Activated CD4-positive, alpha-beta T cell treated with anti-CD3 and anti-CD28 coated beads, Interleukin-2, amount 50 U/mL, for 4 hours (primary cell): ENCODE results near the gene MARVELD2.
"Not testable (repeated sequence)": the region's sequence is repeated elsewhere in the genome, so short reads cannot be mapped to it uniquely, and the experiment has no call there.

Experiments
- DNase-seq, 2 experiments: peaks; one replicate each; pipeline ENCODE4 v3.0.0-alpha.2; 2020

The MARVELD2 gene, protein sequence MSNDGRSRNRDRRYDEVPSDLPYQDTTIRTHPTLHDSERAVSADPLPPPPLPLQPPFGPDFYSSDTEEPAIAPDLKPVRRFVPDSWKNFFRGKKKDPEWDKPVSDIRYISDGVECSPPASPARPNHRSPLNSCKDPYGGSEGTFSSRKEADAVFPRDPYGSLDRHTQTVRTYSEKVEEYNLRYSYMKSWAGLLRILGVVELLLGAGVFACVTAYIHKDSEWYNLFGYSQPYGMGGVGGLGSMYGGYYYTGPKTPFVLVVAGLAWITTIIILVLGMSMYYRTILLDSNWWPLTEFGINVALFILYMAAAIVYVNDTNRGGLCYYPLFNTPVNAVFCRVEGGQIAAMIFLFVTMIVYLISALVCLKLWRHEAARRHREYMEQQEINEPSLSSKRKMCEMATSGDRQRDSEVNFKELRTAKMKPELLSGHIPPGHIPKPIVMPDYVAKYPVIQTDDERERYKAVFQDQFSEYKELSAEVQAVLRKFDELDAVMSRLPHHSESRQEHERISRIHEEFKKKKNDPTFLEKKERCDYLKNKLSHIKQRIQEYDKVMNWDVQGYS

DNA sequence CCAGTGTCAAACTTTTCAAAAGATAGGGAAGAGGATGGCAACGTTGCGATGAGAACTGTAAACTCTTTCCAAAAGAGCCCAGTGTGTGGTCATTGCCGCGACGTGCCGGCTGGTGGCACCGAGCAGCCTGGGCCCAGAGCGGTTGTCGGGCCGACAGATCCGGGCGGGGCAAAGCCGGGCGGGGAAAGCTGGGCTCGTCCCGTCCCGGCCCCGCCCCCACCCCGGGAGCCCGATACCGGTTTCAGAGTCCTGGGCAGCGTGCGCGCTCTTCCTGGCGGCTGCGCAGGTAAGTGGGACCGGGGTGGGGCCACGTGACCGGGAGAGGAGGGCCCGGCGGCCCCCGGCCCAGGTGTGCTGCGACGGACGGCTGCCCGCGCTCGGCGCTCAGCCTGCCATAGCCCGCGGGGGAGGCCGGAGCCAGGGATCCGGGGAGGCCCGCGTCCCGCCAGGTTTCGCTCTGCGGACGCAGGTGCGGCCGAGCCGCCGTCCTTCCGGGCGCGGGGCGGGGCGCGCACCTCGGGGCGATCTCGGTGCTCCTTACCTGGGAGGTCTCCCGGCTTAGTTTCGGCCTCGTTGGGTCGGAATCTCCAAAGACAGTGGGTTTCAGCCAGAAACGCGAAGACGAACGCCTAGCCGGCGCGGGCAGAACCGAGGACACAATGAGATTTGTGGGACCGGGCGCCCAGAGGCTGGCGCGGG, at the start of gene MARVELD2:
MARVELD2 (plus strand) TSS at position 232 of the 699 bp plus-strand sequence. CDS start 4,270 bp downstream, outside the sequence.
- peak; percentile 30 to 36 for DNase-seq

DNA sequence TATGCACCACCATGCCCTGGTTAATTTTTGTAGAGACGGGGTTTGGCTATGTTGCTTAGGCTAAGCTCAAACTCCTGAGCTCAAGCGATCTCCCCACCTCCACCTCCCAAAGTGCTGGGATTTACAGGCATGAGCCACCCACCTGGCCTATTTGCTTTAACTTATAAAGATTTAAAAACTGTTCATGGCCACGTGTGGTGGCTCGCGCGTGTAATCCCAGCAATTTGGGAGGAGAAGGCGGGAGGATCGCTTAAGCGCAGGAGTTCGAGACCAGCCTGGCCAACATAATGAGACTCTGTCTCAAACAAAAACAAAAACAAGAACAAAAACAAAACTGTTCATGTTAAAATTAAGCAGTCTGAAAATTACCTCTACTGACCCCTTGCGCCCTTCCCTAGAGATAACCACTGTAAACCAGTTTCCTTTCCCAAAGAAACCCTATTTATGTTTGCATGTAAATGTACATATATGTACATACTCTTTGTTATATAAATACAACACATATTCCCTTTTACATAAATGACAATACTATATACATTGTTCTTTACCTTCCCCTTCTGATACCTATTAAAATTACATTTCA, 47.1 kb upstream of the MARVELD2 start:
- DNase-seq, result no peak

DNA sequence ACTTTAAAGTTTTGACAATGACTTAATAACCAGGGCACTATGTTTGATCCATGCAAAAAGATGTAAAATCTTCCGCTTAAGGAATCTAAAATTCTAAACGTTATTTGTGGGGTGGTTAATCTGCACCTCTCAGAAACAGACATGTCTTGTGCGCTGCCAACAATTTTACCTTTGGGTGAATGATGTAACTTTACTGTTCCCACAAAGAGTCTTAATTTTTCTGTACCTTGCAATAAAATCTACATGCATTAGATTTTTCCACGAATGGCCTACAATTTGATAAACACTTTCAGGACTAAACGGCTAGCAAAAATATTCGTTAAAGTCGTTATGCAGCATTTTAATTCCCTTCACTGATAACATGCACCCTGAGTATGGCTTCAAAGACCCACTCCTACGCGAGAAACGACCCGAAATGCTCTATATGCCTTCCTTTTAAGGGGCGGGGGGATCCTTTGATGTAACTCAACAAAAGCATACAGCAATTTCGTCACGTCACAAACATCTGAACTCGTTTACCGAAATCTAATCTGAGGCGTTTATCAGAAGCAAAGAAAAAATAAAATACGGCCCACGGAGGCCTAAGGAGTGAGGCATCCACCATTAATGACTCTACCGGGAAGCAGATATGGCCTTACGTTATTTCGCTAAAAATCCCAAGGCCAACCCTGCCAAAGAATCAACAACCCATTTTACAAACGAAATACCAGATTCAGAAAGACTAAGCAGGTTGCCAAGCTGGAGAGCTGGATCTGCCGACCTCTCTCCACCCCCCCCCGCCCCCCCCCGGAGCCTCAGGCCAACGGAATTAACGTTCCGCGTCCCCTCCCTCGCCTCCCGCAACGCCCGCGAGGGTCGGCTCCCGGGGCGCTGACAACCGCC, 46.2 kb upstream of the MARVELD2 start:
- peak; percentile 31 for DNase-seq

DNA sequence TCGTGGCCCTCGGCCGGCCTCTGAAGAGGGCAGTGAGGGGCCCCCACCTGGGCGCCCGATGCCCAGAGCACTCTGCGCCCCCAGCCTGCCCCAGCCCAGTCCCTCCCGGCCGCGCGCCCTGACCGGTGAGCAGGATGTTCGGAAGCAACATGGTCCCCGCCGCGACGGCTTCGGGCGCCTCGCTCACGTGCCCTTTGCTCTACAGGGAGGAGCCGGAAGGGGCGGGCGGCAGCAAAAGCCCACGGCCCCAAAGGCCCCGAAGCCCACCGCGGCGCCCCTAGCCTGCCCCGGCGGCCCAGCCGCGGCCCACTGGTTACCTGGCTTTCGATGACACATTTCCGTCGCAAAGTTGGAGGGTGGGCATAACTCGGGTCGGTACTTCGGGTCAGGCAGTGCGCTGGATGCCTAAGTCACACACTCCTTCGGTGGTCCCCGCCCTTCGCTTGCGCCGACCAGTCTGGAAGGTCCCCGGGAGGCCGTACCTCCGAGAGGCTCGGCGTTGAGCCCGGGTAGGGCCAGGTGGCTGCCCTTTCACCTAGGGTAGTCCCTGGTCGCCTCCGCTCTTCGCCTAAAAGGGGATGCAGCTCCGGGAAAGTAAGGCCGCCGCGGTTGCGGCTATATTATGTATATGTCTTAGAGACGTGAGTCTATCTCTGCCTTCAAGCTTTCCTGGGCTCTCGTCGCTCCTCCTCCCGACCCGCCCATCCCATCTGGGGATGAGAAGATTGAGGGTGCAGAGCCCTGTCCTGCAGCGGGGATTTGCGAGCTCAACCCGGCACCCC, 45.4 kb upstream of the MARVELD2 start, which contains the start of the genes AK6, RAD17 and TAF9:
AK6 (minus strand) TSS at position 181 of the 782 bp plus-strand sequence; CDS start at position 151, 30 bp downstream.
RAD17 (plus strand) TSS at position 479 of the 782 bp plus-strand sequence. CDS start 2,391 bp downstream, outside the sequence.
TAF9 (minus strand) TSS at position 181 of the 782 bp plus-strand sequence. CDS start 3,783 bp downstream, outside the sequence.
- DNase-seq, result peak; percentile 86

DNA sequence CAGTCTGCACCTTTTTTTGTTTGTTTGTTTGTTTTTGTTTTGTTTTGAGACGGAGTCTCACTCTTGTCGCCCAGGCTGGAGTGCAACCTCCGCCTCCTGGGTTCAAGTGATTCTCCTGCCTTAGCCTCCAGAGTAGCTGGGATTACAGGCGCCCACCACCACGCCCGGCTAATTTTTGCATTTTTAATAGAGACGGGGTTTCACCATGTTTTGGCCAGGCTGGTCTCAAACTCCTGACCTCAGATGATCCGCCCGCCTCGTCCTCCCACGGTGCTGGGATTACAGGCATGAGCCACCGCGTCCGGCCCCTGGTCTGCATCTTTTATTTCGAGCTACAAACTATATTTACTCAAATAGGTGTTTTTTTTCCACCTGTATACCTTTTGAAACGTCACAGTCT, 44.6 kb upstream of the MARVELD2 start:
- not testable (repeated sequence) for DNase-seq

DNA sequence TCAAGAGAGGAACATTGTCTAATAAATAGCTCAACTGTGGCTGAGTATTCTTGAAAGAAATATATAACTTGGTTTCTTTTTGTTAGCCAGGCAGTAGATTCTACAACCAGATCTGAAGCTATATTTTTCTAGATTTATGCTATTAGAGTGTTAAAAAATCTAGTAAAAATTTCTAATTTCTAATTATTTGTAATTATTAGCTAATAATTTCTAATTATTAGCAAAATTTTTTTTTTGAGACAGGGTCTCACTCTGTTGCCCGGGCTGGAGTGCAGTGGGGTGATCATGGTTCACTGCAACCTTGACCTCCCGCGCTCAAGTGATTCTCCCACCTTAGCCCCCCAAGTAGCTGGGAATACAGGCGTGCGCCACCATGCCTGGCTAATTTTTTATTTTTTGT, 42.5 kb upstream of the MARVELD2 start:
- no peak for DNase-seq

DNA sequence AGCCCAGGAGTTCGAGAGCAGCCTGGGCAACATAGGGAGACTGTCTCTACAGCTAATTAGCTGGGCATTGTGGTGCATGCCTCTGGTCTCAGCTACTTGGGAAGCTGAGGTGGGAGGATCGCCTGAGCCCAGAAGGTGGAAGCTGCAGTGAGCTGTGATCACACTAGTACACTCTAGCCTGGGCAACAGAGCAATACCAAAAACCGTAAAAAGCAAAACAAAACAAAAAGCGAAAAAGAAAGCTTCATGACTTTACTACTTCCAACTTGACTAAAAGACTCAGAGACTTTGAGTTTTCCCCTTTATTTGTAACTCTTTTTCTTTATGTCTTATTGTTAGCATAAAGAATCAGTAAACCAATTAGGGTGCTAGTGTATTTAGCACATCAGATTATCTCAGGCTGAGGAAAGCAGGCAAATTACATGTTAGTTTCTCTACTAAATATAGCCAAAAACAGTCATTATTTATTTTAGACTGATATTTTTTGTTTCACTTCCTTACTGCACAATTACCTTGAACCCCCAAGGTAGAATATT, 39.9 kb upstream of the MARVELD2 start:
- DNase-seq, result no peak

DNA sequence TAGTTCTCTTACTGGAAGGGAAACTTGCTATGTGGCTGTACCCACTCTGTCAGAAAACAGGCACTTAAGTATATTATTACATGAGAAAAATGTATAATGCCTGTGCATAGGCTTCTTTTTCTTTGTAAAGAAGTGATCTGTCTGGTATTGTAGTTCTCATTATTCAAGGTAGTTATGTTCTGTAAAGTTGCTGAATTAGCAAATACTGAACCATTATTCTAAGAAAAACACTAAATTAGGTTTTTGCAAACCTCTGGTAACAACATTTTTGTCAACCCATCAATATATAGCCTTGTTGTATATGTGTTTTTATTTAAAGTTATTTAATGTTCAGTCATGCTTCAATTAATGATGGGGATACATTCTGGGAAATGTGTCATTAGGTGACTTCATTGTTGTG, 36.5 kb upstream of the MARVELD2 start:
- no peak for DNase-seq

DNA sequence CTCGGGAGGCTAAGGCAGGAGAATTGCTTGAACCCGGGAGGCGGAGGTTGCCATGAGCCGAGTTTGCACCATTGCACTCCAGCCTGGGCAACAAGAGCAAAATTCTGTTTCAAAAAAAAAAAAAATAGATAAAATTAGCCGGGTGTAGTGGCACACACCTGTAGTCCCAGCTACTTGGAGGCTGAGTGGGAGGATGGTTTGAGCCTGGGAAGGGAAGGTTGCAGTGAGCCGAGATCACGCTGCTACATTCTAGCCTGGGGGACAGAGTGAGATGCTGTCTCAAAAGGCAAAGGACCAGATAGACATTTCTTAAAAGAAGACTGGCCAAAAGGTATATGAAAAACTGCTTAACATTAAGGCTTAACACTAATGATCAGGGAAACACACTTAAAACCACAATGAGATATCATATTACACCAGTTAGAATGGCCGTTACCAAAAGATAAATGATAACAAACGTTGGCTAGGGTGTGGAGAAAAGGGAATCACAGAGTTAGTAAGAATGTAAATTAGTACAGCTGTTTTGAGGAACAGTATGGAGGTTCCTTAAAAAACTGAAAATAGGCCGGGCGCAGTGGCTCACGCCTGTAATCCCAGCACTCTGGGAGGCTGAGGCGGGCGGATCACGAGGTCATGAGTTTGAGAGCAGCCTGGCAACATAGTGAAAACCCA, 10.1 kb upstream of the MARVELD2 start:
- no peak for DNase-seq

DNA sequence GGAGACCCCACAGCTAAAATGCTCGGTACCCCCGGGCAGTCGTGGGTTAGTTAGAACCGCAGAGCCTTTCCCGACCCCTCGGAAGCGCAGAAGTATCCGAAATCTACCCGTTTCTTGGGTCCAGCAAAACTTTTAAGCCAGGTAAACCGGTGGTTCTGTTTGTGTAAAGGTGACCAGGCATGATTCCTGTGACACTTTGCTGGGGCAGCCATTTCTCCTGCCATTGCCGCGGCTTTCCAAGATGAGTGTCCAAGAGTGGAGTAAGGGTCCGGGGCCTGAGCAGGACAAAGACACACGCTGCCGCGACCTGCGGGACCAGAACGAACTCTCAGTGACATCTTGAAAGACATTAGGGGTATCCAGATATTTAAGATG, 655 bp downstream of the MARVELD2 start:
- no peak for DNase-seq

DNA sequence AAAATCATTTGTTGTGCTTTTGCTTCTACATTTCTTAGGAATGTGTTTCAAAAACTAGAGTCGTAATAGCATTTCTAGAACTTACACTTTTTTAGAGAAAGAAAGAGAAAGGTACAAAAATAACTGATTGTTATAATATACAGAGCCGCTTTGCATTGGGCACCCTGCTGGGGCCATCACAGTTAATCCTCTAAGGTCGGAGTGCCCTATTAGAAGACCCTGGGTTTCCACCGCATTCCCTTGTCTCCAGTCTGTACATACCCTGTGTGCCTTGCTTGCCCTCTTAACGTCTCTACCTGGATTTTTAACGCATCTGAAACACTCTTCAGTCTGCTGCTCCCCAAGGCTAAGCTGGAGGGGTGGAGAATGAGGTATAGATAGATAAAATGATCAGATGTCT, 1.3 kb downstream of the MARVELD2 start:
- DNase-seq, result no peak

DNA sequence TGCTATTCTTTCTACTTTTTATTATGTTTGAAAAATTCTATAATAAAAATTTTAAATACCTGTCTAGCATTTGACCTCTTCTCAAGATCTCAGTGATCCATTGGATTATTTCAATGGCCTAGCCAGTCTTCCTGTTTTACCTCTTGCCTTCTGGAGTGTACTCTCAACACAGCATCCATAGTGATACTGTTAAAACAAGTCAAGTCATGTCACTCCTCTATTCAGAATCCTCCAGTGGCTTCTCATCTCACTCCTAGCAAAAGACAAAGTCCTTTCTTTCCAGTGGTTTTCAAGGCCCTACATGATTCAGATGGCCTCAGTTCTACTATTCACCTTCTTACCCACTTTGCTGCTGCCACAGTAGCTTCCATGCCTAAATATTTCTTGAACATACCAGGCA, 1.8 kb downstream of the MARVELD2 start:
- no peak for DNase-seq

DNA sequence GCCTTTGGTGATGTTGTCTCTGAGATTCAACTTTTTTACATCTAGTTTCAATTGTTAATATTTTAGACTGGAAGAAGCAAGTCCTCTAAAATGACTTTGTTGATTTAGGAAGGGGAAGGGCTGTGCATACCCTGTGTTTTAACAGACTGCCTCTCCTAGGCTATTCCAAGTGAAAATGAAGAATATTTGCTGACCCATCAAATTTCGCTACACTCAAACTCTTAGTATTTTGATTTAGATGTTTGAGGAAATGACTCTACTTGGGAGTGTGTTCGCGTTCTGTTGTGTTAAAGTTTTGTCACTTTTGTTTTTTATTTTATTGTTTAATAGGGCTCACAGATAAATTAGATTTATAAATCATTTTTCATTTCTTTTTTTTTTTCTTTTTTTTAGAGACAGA, 3.6 kb downstream of the MARVELD2 start:
- no peak for DNase-seq

DNA sequence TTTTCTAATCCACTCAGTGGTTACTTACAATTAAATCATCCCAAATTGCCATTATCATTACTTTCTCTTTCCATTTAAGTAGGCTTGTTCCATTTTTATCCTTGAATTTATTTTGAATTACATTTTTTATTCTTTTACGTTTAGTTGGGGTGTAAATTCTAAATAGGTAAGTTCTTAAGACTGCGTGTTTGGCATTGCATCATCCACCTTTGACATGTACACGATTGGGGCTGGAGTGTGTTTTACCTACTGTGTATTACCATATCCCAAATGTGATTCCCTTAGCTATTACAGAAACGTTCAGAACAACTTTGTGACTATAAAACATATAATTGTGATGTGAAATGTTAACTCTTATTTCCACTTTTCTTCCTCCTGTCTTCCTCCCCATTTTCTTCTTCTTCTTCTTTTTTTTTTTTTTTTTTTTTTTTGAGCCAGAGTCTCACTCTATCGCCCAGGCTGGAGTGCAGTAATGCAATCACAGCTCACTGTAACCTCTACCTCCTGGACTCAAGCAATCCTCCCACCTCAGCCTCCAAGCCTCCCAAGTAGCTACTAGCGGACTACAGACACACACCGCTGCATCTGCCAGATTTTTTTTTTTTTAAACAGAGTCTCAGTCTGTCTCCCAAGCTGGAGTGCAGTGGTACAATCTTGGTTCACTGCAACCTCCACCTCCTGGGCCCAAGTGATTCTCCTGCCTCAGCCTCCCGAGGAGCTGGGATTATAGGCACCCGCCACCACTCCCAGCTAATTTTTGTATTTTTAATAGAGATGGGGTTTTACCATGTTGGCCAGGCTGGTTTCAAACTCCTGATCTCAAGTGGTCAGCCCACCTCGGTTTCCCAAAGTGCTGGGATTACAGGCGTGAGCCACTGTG, 16.7 kb downstream of the MARVELD2 start:
- no peak for DNase-seq

DNA sequence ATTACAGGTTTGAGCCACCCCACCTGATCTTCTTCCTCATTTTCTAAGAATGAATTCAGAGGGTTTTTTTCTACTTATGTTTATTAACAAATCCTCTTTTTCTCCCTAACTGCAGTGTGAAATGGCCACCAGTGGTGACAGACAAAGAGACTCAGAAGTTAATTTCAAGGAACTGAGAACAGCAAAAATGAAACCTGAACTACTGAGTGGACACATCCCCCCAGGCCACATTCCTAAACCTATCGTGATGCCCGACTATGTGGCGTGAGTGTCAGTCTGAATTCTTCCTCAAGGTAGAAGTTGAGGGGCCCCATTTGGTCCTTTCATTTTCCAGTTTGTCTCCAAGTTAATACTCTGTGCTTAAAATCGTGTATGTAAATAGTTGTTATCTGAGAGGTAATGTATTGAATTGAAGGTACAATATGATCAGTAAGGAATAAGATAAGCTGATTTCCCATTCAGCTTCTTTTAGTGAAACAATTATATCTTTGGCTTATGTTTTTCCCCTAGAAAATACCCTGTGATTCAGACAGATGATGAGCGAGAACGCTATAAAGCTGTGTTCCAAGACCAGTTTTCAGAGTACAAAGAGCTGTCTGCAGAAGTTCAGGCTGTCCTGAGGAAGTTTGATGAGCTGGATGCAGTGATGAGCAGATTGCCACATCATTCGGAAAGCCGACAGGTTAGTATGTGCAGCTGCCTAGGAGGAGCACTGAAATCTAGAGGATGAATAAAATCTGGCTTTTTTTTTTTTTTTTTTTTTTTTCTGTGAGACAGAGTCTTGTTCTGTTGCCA, 17.7 kb downstream of the MARVELD2 start:
- DNase-seq, result no peak

DNA sequence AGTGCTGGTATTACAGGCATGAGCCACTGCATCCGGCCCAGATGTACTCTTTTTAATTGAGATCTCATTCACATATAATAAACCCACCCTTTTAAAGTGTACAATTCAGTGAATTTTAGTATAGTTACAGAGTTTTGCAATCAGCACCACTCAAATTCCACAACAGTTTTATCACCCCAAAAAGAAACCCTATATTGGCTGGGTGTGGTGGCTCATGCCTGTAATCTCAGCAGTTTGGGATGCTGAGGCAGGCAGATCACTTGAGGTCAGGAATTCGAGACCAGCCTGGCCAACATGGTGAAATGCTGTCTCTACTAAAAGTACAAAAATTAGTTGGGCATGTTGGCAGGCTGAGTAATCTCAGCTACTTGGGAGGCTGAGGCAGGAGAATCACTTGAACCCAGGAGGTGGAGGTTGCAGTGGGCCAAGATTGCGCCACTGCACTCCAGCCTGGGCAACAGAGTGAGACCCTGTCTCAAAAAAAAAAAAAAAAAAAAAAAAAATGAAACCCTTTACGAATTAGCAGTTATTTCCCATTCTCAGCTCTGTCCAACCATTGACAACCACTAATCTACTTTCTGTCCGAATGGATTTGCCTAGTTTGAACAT, 20.5 kb downstream of the MARVELD2 start:
- not testable (repeated sequence) for DNase-seq

DNA sequence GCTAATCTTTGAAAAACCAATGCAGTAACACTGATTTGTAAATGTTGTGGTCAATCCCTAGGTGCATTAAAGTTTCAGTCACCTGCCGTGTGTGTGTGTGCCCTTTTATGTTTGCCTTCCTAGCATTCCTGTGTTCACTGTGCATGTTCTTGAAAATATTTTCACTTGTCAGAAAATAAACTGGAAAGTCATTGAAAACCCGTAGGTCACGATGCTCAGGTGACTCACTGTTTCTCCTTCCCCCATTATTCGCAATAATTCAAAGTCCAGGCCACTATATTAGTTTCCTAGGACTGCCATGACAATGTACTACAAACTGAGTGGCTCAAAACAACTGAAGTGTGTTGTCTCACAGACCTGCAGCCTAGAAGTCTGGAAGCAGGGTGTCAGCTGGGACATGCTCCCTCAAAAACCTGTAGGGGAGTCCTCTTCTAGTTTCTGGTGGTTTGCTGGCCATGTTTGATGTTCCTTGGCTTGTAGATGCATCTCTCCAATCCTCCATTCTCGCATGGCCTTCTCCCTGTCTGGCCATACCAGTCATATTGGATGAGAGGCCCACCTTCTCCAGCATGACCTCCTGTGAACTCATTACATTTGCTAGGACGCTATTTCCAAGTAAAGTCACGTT, 29.3 kb downstream of the MARVELD2 start:
- no peak for DNase-seq

DNA sequence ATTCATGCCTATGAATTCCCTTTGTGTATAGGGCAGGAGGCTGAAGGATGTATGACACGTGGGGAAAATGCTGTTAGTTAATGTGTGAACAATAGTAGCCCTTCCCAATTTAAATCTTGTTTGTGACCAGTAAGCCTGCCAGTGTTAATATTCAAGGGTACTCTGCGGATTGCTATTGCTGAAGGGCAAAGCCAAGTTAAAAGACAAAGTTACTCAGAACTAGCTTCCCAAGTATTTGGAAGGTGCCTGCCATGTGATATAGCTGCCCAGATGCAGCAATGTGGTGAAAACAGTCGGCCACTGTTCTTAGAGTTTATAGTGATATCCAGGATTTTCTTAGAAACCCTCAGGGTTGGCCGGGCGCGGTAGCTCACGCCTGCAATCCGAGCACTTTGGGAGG, 34.6 kb downstream of the MARVELD2 start:
- DNase-seq, result no peak
